PFSK-1 (cell line): Measurements from ENCODE around the gene GIPC2.

Experiments
- FOXP2 ChIP-seq: optimal IDR thresholded peaks from 2 replicates; pipeline ENCODE3; 2011; ENCODE audit warnings: borderline replicate concordance, control low read depth, inconsistent platforms; ENCODE audit not compliant: insufficient read depth; ENCODE audit errors: extremely low read length, extremely low read depth
- POLR2AphosphoS5 ChIP-seq: IDR thresholded peaks from 2 replicates; pipeline ENCODE4 v1.6.1; 2012; ENCODE audit warnings: low read depth, mild to moderate bottlenecking, control low read depth, low read length, moderate library complexity
- SIN3A ChIP-seq: IDR thresholded peaks from 2 replicates; pipeline ENCODE4 v1.6.1; 2012; ENCODE audit warnings: mild to moderate bottlenecking, low read length, moderate library complexity, borderline replicate concordance; ENCODE audit not compliant: insufficient read depth
- TAF1 ChIP-seq: IDR thresholded peaks from 2 replicates; pipeline ENCODE4 v1.6.1; 2012; ENCODE audit warnings: low read length, control low read depth, borderline replicate concordance; ENCODE audit not compliant: insufficient read depth
- TF ChIP-seq, protein P1 (sequence below), 2 experiments: IDR thresholded peaks; 2 replicates each; pipeline versions ENCODE4 v1.6.1 to v1.8.0; 2011 to 2012; ENCODE audit warnings: low read depth in 2 of 2, low read length in 2 of 2, control low read depth in 1 of 2, inconsistent platforms in 1 of 2, mild to moderate bottlenecking in 1 of 2, moderate library complexity in 1 of 2; ENCODE audit not compliant: insufficient read depth in 1 of 2

DNA sequence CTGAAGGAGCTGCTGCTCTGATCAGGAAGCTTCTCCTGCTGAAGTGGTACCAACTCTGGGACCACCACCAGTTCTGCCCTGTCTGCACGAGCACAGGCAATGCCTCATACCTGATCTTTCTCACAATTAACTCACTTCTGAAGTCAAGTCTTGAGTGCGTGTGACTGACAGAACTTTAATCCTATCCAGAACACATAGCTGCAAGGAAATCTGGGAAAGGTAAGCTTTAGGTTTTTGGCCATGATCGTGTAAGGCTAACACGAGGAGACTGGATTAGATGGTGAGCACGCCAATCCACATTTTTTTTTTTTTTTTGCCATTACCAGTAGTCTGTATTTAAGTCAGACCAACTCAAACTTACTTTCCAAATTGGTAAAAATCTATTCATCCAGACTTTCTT lies 101.3 kb downstream of the GIPC2 start:
- no peak for TF ChIP-seq SIN3A
- TF ChIP-seq, protein P1, sequence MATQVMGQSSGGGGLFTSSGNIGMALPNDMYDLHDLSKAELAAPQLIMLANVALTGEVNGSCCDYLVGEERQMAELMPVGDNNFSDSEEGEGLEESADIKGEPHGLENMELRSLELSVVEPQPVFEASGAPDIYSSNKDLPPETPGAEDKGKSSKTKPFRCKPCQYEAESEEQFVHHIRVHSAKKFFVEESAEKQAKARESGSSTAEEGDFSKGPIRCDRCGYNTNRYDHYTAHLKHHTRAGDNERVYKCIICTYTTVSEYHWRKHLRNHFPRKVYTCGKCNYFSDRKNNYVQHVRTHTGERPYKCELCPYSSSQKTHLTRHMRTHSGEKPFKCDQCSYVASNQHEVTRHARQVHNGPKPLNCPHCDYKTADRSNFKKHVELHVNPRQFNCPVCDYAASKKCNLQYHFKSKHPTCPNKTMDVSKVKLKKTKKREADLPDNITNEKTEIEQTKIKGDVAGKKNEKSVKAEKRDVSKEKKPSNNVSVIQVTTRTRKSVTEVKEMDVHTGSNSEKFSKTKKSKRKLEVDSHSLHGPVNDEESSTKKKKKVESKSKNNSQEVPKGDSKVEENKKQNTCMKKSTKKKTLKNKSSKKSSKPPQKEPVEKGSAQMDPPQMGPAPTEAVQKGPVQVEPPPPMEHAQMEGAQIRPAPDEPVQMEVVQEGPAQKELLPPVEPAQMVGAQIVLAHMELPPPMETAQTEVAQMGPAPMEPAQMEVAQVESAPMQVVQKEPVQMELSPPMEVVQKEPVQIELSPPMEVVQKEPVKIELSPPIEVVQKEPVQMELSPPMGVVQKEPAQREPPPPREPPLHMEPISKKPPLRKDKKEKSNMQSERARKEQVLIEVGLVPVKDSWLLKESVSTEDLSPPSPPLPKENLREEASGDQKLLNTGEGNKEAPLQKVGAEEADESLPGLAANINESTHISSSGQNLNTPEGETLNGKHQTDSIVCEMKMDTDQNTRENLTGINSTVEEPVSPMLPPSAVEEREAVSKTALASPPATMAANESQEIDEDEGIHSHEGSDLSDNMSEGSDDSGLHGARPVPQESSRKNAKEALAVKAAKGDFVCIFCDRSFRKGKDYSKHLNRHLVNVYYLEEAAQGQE (IDR thresholded peaks at IDR 0.05; ENCODE audit: insufficient read depth in 1 of 2, low read depth in 2 of 2, low read length in 2 of 2), result no peak
- no peak for TF ChIP-seq TAF1
- TF ChIP-seq POLR2AphosphoS5, result no peak
- TF ChIP-seq FOXP2, result no peak
